A549 (cell line): ENCODE data around the gene KLF9. TPM values are rescaled to one million over a fixed set of nuclear protein-coding genes. Genes with fewer than 3 reads are reported as not detected.

Experiments
- ATAC-seq, 2 experiments: fragments of 200-7000 bp in 1 of 2; fragments of >200 bp in 1 of 2; cut with Nextera tagmentation in 1 of 2; cut with Tn5 transposase in 1 of 2; 3 replicates each; pipeline versions ENCODE4 v1.8.0 to v1.9.1; 2018 to 2020; ENCODE audit warnings: mild to moderate bottlenecking in 1 of 2, moderate library complexity in 1 of 2
- CTCF ChIA-PET: fragments of 300-600 bp; sonication (Branson Sonifier 250); formaldehyde crosslinking; extraction: SDS; loops from one replicate; lab custom pipeline; 2021; ENCODE audit warnings: antibody characterized with exemption, inconsistent platforms; lab: Yijun Ruan, JAX
- POLR2A ChIA-PET: fragments of 350-600 bp; formaldehyde crosslinking; extraction: SDS; loops from one replicate; lab custom pipeline; 2021; ENCODE audit warnings: antibody characterized with exemption, inconsistent platforms; lab: Yijun Ruan, JAX
- DNase-seq, 2 experiments: peaks; one replicate each; pipeline versions ENCODE4 v3.0.0 to v3.0.0-alpha.2; 2011 to 2016; ENCODE audit warnings: low read depth in 1 of 2, low spot score in 1 of 2
- FAIRE-seq: peaks from 2 replicates; lab custom pipeline; 2011; peaks lifted over from hg19 to GRCh38; lab: Jason Lieb, UNC
- H3K27ac ChIP-seq, 2 experiments: fragments of >200 bp; sonication (Bioruptor Twin); formaldehyde crosslinking; 3 replicates each; pipeline ENCODE4 v1.5.1; 2016 to 2017
- H3K4me1 ChIP-seq: fragments of >200 bp; sonication (Bioruptor Twin); formaldehyde crosslinking; 3 replicates; pipeline ENCODE4 v1.6.1; 2016
- H3K4me2 ChIP-seq: fragments of >200 bp; sonication (Bioruptor Twin); formaldehyde crosslinking; 3 replicates; pipeline ENCODE4 v1.6.1; 2016
- H3K4me3 ChIP-seq: fragments of >200 bp; sonication (Bioruptor Twin); formaldehyde crosslinking; 3 replicates; pipeline ENCODE4 v1.5.1; 2016
- H3K9me3 ChIP-seq: fragments of >200 bp; sonication (Bioruptor Twin); formaldehyde crosslinking; 3 replicates; pipeline ENCODE4 v1.6.1; 2016
- ATOH8 ChIP-seq: fragments of 250-450 bp; sonication (Bioruptor Pico); IDR thresholded peaks from 2 replicates; pipeline ENCODE4 v1.5.0; 2020; ENCODE audit warnings: low read depth, mild to moderate bottlenecking, moderate library complexity
- BCL3 ChIP-seq: fragments of >200 bp; sonication (Bioruptor Twin); formaldehyde crosslinking; IDR thresholded peaks from 3 replicates; pipeline ENCODE4 v1.6.1; 2016
- BHLHE40 ChIP-seq: IDR thresholded peaks from 2 replicates; pipeline ENCODE4 v1.6.1; 2012; ENCODE audit warnings: low read depth, low read length, inconsistent platforms
- CBX8 ChIP-seq: fragments of 200-600 bp; sonication (generic); IDR thresholded peaks from 2 replicates; pipeline ENCODE4 v1.6.1; 2016
- CHD4 ChIP-seq: fragments of 200-600 bp; sonication (generic); IDR thresholded peaks from 2 replicates; pipeline ENCODE4 v1.6.1; 2016; ENCODE audit warnings: antibody characterized with exemption, mild to moderate bottlenecking, borderline replicate concordance
- E2F6 ChIP-seq: IDR thresholded peaks from 2 replicates; pipeline ENCODE4 v1.6.1; 2012; ENCODE audit warnings: low read depth, borderline replicate concordance
- EHF ChIP-seq: fragments of 250-450 bp; sonication (Bioruptor Pico); IDR thresholded peaks from 2 replicates; pipeline ENCODE4 v1.5.0; 2020; ENCODE audit warnings: mild to moderate bottlenecking
- EP300 ChIP-seq, 2 experiments: fragments of >200 bp; sonication (Bioruptor Twin); formaldehyde crosslinking; IDR thresholded peaks; 2 replicates in 1 of 2; 3 replicates in 1 of 2; pipeline ENCODE4 v1.6.1; 2016 to 2017
- FOSL2 ChIP-seq, 2 experiments: fragments of 450-650 bp in 1 of 2; fragments of >200 bp in 1 of 2; sonication (Bioruptor Twin) in 1 of 2; formaldehyde crosslinking; IDR thresholded peaks; 2 replicates each; pipeline versions ENCODE4 v1.5.0 to v1.6.1; 2016 to 2020; ENCODE audit warnings: mild to moderate bottlenecking in 1 of 2, moderate library complexity in 1 of 2
- GATA3 ChIP-seq: IDR thresholded peaks from 2 replicates; pipeline ENCODE4 v1.6.1; 2012; ENCODE audit warnings: borderline replicate concordance
- HDAC2 ChIP-seq: fragments of 200-600 bp; sonication (generic); IDR thresholded peaks from 2 replicates; pipeline ENCODE4 v1.6.1; 2016
- HES2 ChIP-seq: fragments of >200 bp; sonication (Bioruptor Twin); formaldehyde crosslinking; IDR thresholded peaks from 2 replicates; pipeline ENCODE4 v1.6.1; 2016
- HEYL ChIP-seq: fragments of 250-450 bp; sonication (Bioruptor Pico); IDR thresholded peaks from 2 replicates; pipeline ENCODE4 v1.8.0; 2021; ENCODE audit warnings: mild to moderate bottlenecking, moderate library complexity
- HMGXB4 ChIP-seq: fragments of 250-450 bp; sonication (Bioruptor Pico); IDR thresholded peaks from 2 replicates; pipeline ENCODE4 v1.5.0; 2021; ENCODE audit warnings: mild to moderate bottlenecking, moderate library complexity, borderline replicate concordance
- HOXB5 ChIP-seq: fragments of 250-450 bp; sonication (Bioruptor Pico); IDR thresholded peaks from 2 replicates; pipeline ENCODE4 v1.5.0; 2020; ENCODE audit warnings: mild to moderate bottlenecking, moderate library complexity
- JUNB ChIP-seq: fragments of >200 bp; sonication (Bioruptor Twin); formaldehyde crosslinking; IDR thresholded peaks from 2 replicates; pipeline ENCODE4 v1.6.1; 2016
- MAX ChIP-seq: IDR thresholded peaks from 2 replicates; pipeline ENCODE4 v1.6.1; 2012
- MAZ ChIP-seq: fragments of 150-350 bp; IDR thresholded peaks from 2 replicates; pipeline ENCODE4 v1.6.1; 2014; ENCODE audit warnings: antibody characterized with exemption, low read depth, low read length, borderline replicate concordance
- NFE2L2 ChIP-seq: fragments of 150-350 bp; conservative IDR thresholded peaks from 2 replicates; pipeline ENCODE4 v1.6.1; 2014; ENCODE audit warnings: low read length
- NPAS2 ChIP-seq: fragments of 250-450 bp; sonication (Bioruptor Pico); IDR thresholded peaks from 2 replicates; pipeline ENCODE4 v1.8.0; 2022; ENCODE audit warnings: mild to moderate bottlenecking, moderate library complexity, borderline replicate concordance
- PBX3 ChIP-seq: IDR thresholded peaks from 2 replicates; pipeline ENCODE4 v1.6.1; 2012
- PHF8 ChIP-seq: fragments of 200-600 bp; sonication (generic); IDR thresholded peaks from 2 replicates; pipeline ENCODE4 v1.6.1; 2016; ENCODE audit warnings: low read depth, mild to moderate bottlenecking, antibody characterized with exemption, moderate library complexity, borderline replicate concordance
- POLR2A ChIP-seq: IDR thresholded peaks from 2 replicates; pipeline ENCODE4 v1.6.1; 2012; ENCODE audit warnings: mild to moderate bottlenecking, low read length
- RAD21 ChIP-seq, 2 experiments: fragments of >200 bp in 1 of 2; sonication (Bioruptor Twin) in 1 of 2; formaldehyde crosslinking in 1 of 2; IDR thresholded peaks in 1 of 2; conservative IDR thresholded peaks in 1 of 2; 2 replicates in 1 of 2; 3 replicates in 1 of 2; pipeline ENCODE4 v1.6.1; 2012 to 2018; ENCODE audit warnings: inconsistent platforms in 1 of 2
- SMC3 ChIP-seq: fragments of >200 bp; sonication (Bioruptor Twin); formaldehyde crosslinking; IDR thresholded peaks from 3 replicates; pipeline ENCODE4 v1.6.1; 2018; ENCODE audit warnings: inconsistent platforms
- SREBF2 ChIP-seq: fragments of 450-650 bp; IDR thresholded peaks from 2 replicates; pipeline ENCODE4 v1.6.1; 2014; ENCODE audit warnings: mild to moderate bottlenecking, moderate library complexity
- ZC3H11A ChIP-seq: fragments of 450-650 bp; IDR thresholded peaks from 2 replicates; pipeline ENCODE4 v1.6.1; 2014; ENCODE audit warnings: antibody characterized with exemption, mild to moderate bottlenecking
- ZNF302 ChIP-seq: fragments of 250-450 bp; sonication (Bioruptor Pico); IDR thresholded peaks from 2 replicates; pipeline ENCODE4 v1.9.0; 2021; ENCODE audit warnings: inconsistent platforms, mild to moderate bottlenecking, moderate library complexity
- WGBS: methylation state at CpG from one replicate; pipeline ENCODE4 v1.1.6; 2017; ENCODE audit errors: missing lambda C conversion rate; 5-methylcytosine and 5-hydroxymethylcytosine counted together
- polyA plus RNA-seq, 4 experiments: library from polyadenylated mRNA; depleted of rRNA in 3 of 4; stranded (reverse); fragments of >200 nt; fragmentation: RNase III in 1 of 4; extraction: RNeasy Plus Mini Kit Qiagen cat#74134 plus additional on column Dnase treatment in 1 of 4; gene quantifications; 2 replicates in 3 of 4; 3 replicates in 1 of 4; pipeline ENCODE4 v1.2.3, GENCODE V29; 2011 to 2017

Gene KLF9
- polyA plus RNA-seq, 2 of the 4 experiments (the other 2 are of a cell fraction), result 0.76 to 3.9 TPM

GRCh38 chr9:70463877-70464276 lies 49.4 kb upstream of the KLF9 start:
- CTCF ChIA-PET, result no interaction called here
- 55% methylated on average over 2 of the region's 2 CpGs for WGBS
- no peak for FAIRE-seq

GRCh38 chr9:70462300-70462699 lies 47.8 kb upstream of the KLF9 start:
- POLR2A ChIA-PET, result no interaction called here
- no peak overlapping the region for H3K4me2 ChIP-seq
- TF ChIP-seq HES2 (no peak), NFE2L2 (no peak), EHF (CRISPR knock-in tag) (no peak), GATA3 (no peak), PHF8 (no peak), HDAC2 (no peak), ZC3H11A (no peak), JUNB (no peak), MAX (no peak), FOSL2 (IDR thresholded peaks at IDR 0.05) (no peak), FOSL2 (CRISPR knock-in tag; IDR thresholded peaks at IDR 0.05) (no peak), E2F6 (no peak)
- TF ChIP-seq, all 56 proteins: peak for 0
- no peaks in the 10 kb centered on the region for H3K4me1 ChIP-seq
- H3K4me3 ChIP-seq, result no peak overlapping the region
- ATAC-seq (no peak), FAIRE-seq (no peak), DNase-seq (no peak)
- no peaks in the 10 kb centered on the region for H3K9me3 ChIP-seq
- H3K27ac ChIP-seq, result no peak overlapping the region
- CTCF ChIA-PET, result interaction anchor here (0.7 to 1.1 kb wide), 2 partner anchors 17 to 704 kb away, joined by 3 read pairs; no protein-coding TSS in a partner anchor

More at GRCh38 chr9:70463877-70464276, 49.4 kb upstream of the KLF9 start:
- Histone ChIP-seq H3K27ac (no peak overlapping the region), H3K9me3 (no peaks in the 10 kb centered on the region), H3K4me1 (no peaks in the 10 kb centered on the region), H3K4me2 (no peak overlapping the region), H3K4me3 (no peak overlapping the region)
- POLR2A ChIA-PET, result no interaction called here
- TF ChIP-seq CHD4 (no peak), EP300 (IDR thresholded peaks at IDR 0.05) (no peak), HMGXB4 (CRISPR knock-in tag) (no peak), POLR2A (no peak), ATOH8 (CRISPR knock-in tag) (no peak), ZNF302 (no peak), NPAS2 (CRISPR knock-in tag) (no peak), BCL3 (no peak)
- DNase-seq (no peak), ATAC-seq (no peak)

- no peak for DNase-seq
- CTCF ChIA-PET, result interaction anchor here (1.1 kb wide), 1 partner anchor 145 kb away, joined by 4 read pairs; no protein-coding TSS in a partner anchor
- FAIRE-seq, result no peak
- Histone ChIP-seq H3K4me1 (no peaks in the 10 kb centered on the region), H3K4me3 (no peak overlapping the region), H3K27ac (no peak overlapping the region), H3K4me2 (no peak overlapping the region), H3K9me3 (no peaks in the 10 kb centered on the region)
- ATAC-seq, result no peak
- POLR2A ChIA-PET, result interaction anchor here (1.0 kb wide), 1 partner anchor 38 kb away, joined by 3 read pairs; no protein-coding TSS in a partner anchor
- TF ChIP-seq MAX, result no peak
- TF ChIP-seq BHLHE40, result no peak
- TF ChIP-seq ATOH8 (CRISPR knock-in tag), result no peak
- TF ChIP-seq PBX3, result no peak
- TF ChIP-seq RAD21 (conservative IDR thresholded peaks at IDR 0.05 in 1 of 2, IDR thresholded peaks at IDR 0.05 in 1 of 2), result no peak
- TF ChIP-seq SREBF2, result no peak
- TF ChIP-seq CBX8, result no peak
- no peak for TF ChIP-seq HOXB5
- TF ChIP-seq HEYL (CRISPR knock-in tag), result no peak
- no peak for TF ChIP-seq SMC3
- TF ChIP-seq MAZ, result no peak
- TF ChIP-seq POLR2A, result no peak
Measured at GRCh38 chr9:70457235-70457634, 42.8 kb upstream of the KLF9 start.
